Fibroblast of lung (primary cell): ENCODE measurements around the gene HP.

ENCODE experiments used
- EZH2 ChIP-seq: IDR thresholded peaks from 2 replicates; pipeline ENCODE4 v1.5.1; 2012; ENCODE audit warnings: low read length, control low read depth, mild to moderate bottlenecking; ENCODE audit errors: missing control alignments
- TF ChIP-seq, protein P1 (sequence below), 2 donors: IDR thresholded peaks in 1 of 2; conservative IDR thresholded peaks in 1 of 2; 1 replicate in 1 of 2; 2 replicates in 1 of 2; pipeline ENCODE4 v1.5.1; 2011 to 2012; ENCODE audit warnings: low read length in 2 of 2, control low read depth in 1 of 2, inconsistent platforms in 1 of 2, low read depth in 1 of 2, mild to moderate bottlenecking in 1 of 2

GRCh38 chr16:72055911-72056310 is 1.6 kb downstream of the HP start:
- TF ChIP-seq, protein P1, sequence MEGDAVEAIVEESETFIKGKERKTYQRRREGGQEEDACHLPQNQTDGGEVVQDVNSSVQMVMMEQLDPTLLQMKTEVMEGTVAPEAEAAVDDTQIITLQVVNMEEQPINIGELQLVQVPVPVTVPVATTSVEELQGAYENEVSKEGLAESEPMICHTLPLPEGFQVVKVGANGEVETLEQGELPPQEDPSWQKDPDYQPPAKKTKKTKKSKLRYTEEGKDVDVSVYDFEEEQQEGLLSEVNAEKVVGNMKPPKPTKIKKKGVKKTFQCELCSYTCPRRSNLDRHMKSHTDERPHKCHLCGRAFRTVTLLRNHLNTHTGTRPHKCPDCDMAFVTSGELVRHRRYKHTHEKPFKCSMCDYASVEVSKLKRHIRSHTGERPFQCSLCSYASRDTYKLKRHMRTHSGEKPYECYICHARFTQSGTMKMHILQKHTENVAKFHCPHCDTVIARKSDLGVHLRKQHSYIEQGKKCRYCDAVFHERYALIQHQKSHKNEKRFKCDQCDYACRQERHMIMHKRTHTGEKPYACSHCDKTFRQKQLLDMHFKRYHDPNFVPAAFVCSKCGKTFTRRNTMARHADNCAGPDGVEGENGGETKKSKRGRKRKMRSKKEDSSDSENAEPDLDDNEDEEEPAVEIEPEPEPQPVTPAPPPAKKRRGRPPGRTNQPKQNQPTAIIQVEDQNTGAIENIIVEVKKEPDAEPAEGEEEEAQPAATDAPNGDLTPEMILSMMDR (conservative IDR thresholded peaks at IDR 0.05 in 1 of 2, IDR thresholded peaks at IDR 0.05 in 1 of 2; ENCODE audit: low read depth in 1 of 2, low read length in 2 of 2), result no peak
- no peak for TF ChIP-seq EZH2
